Neutrophil (primary cell): ENCODE results near the gene DFFB.

Experiments
- H3K27ac ChIP-seq: fragments of 200-600 bp; sonication (generic); 2 replicates; pipeline ENCODE4 v1.5.1; 2016; ENCODE audit warnings: mild to moderate bottlenecking, moderate library complexity
- H3K27me3 ChIP-seq: fragments of 200-600 bp; sonication (generic); 2 replicates; pipeline ENCODE4 v1.6.0; 2016; ENCODE audit warnings: mild to moderate bottlenecking
- H3K36me3 ChIP-seq: fragments of 200-600 bp; sonication (generic); 2 replicates; pipeline ENCODE4 v1.5.1; 2017
- H3K4me1 ChIP-seq, 2 experiments: fragments of 200-600 bp in 1 of 2; sonication (generic) in 1 of 2; 1 replicate in 1 of 2; 2 replicates in 1 of 2; pipeline versions ENCODE4 v1.5.1 to v1.6.1; 2013 to 2016; ENCODE audit warnings: low read depth in 1 of 2, low read length in 1 of 2, mild to moderate bottlenecking in 1 of 2, moderate library complexity in 1 of 2; ENCODE audit not compliant: control insufficient read depth in 1 of 2, insufficient read depth in 1 of 2
- H3K4me3 ChIP-seq, 2 experiments: fragments of 200-600 bp in 1 of 2; sonication (generic) in 1 of 2; 1 replicate in 1 of 2; 2 replicates in 1 of 2; pipeline ENCODE4 v1.5.1; 2013 to 2016; ENCODE audit warnings: low read depth in 1 of 2, low read length in 1 of 2, mild to moderate bottlenecking in 1 of 2, moderate library complexity in 1 of 2
- H3K9me3 ChIP-seq: fragments of 200-600 bp; sonication (generic); 2 replicates; pipeline ENCODE4 v1.5.1; 2016
- CTCF ChIP-seq: fragments of 200-600 bp; sonication (generic); IDR thresholded peaks from 2 replicates; pipeline ENCODE4 v1.5.1; 2016; ENCODE audit warnings: antibody characterized with exemption

Gene DFFB

GRCh38 chr1:3922851-3923250 is 65.6 kb downstream of the DFFB start:
- no peaks in the 10 kb centered on the region for H3K9me3 ChIP-seq
- peaks cover 6% of the 10 kb centered on the region for H3K27me3 ChIP-seq
- no peak overlapping the region for H3K4me3 ChIP-seq
- H3K36me3 ChIP-seq, result no peaks in the 10 kb centered on the region
- no peaks in the 10 kb centered on the region for H3K4me1 ChIP-seq
- H3K27ac ChIP-seq, result no peak overlapping the region
- TF ChIP-seq CTCF, result no peak

GRCh38 chr1:3923378-3924185 is 66.3 kb downstream of the DFFB start:
- no peak for TF ChIP-seq CTCF
- H3K27ac ChIP-seq, result no peak overlapping the region
- peaks cover 6% of the 10 kb centered on the region for H3K27me3 ChIP-seq
- H3K4me1 ChIP-seq, result no peaks in the 10 kb centered on the region
- no peaks in the 10 kb centered on the region for H3K36me3 ChIP-seq
- H3K9me3 ChIP-seq, result no peaks in the 10 kb centered on the region
- H3K4me3 ChIP-seq, result no peak overlapping the region

GRCh38 chr1:3924186-3924824 is 67.0 kb downstream of the DFFB start:
- H3K27ac ChIP-seq, result no peak overlapping the region
- no peak for TF ChIP-seq CTCF
- H3K27me3 ChIP-seq, result peaks cover 2% of the 10 kb centered on the region
- no peaks in the 10 kb centered on the region for H3K4me1 ChIP-seq
- H3K36me3 ChIP-seq, result no peaks in the 10 kb centered on the region
- H3K9me3 ChIP-seq, result no peaks in the 10 kb centered on the region
- H3K4me3 ChIP-seq, result no peak overlapping the region

GRCh38 chr1:3924825-3925220 is 67.5 kb downstream of the DFFB start:
- no peak for TF ChIP-seq CTCF
- H3K27me3 ChIP-seq, result no peaks in the 10 kb centered on the region
- H3K9me3 ChIP-seq, result no peaks in the 10 kb centered on the region
- no peak overlapping the region for H3K4me3 ChIP-seq
- no peak overlapping the region for H3K27ac ChIP-seq
- H3K36me3 ChIP-seq, result no peaks in the 10 kb centered on the region
- no peaks in the 10 kb centered on the region for H3K4me1 ChIP-seq

GRCh38 chr1:3925256-3925655 is 68.0 kb downstream of the DFFB start:
- no peaks in the 10 kb centered on the region for H3K9me3 ChIP-seq
- H3K4me3 ChIP-seq, result no peak overlapping the region
- H3K4me1 ChIP-seq, result no peaks in the 10 kb centered on the region
- TF ChIP-seq CTCF, result no peak
- H3K36me3 ChIP-seq, result no peaks in the 10 kb centered on the region
- no peaks in the 10 kb centered on the region for H3K27me3 ChIP-seq
- H3K27ac ChIP-seq, result no peak overlapping the region
